MCF 10A (cell line): Measurements from ENCODE around the gene ACSL5. TPM values are rescaled to one million over a fixed set of nuclear protein-coding genes. Genes with fewer than 3 reads are reported as not detected.
"Not testable (repeated sequence)": the region's sequence is repeated elsewhere in the genome, so short reads cannot be mapped to it uniquely, and the experiment has no call there.

Experiments used
- BruUV-seq: library from RNA; stranded (reverse); fragments of 400-500 nt; replicated peaks from 2 replicates; lab custom pipeline; 2021; lab: Mats Ljungman, UMichigan
- CTCF ChIA-PET: fragments of 300-600 bp; sonication (Branson Sonifier 250); formaldehyde crosslinking; extraction: SDS; loops from one replicate; lab custom pipeline; 2021; ENCODE audit warnings: antibody characterized with exemption, inconsistent platforms; lab: Yijun Ruan, JAX
- POLR2A ChIA-PET: fragments of 300-600, 350-650 bp; sonication (Branson Sonifier 250); formaldehyde crosslinking; extraction: SDS; loops from one replicate; lab custom pipeline; 2020; ENCODE audit warnings: antibody characterized with exemption, inconsistent platforms; lab: Yijun Ruan, JAX
- DNase-seq: peaks from one replicate; pipeline ENCODE4 v3.0.0-alpha.2; 2018; ENCODE audit not compliant: unreplicated experiment
- H3K27ac Mint-ChIP-seq: one replicate; pipeline ENCODE4 v1.8.0; 2022; ENCODE audit warnings: mild to moderate bottlenecking, low read depth, mixed read lengths; ENCODE audit not compliant: unreplicated experiment
- H3K27me3 Mint-ChIP-seq: one replicate; pipeline ENCODE4 v1.8.0; 2022; ENCODE audit warnings: mixed read lengths; ENCODE audit not compliant: insufficient read depth, unreplicated experiment
- H3K36me3 Mint-ChIP-seq: one replicate; pipeline ENCODE4 v1.8.0; 2022; ENCODE audit warnings: mild to moderate bottlenecking, moderate library complexity, mixed read lengths; ENCODE audit not compliant: insufficient read depth, unreplicated experiment
- H3K4me1 Mint-ChIP-seq: one replicate; pipeline ENCODE4 v1.8.0; 2022; ENCODE audit warnings: mixed read lengths; ENCODE audit not compliant: insufficient read depth, unreplicated experiment
- H3K4me3 Mint-ChIP-seq: one replicate; pipeline ENCODE4 v1.8.0; 2022; ENCODE audit warnings: mild to moderate bottlenecking, moderate library complexity, mixed read lengths; ENCODE audit not compliant: unreplicated experiment
- H3K9me3 Mint-ChIP-seq: one replicate; pipeline ENCODE4 v1.8.0; 2022; ENCODE audit warnings: mixed read lengths; ENCODE audit not compliant: unreplicated experiment
- CTCF ChIP-seq: fragments of 200-600 bp; IDR thresholded peaks from one replicate; pipeline ENCODE4 v1.8.0; 2022; ENCODE audit warnings: antibody characterized with exemption, mild to moderate bottlenecking; ENCODE audit not compliant: unreplicated experiment
- intact Hi-C: fragments of 100-400 bp; cut with micrococcal nuclease; formaldehyde crosslinking; loops from 2 replicates; pipeline ENCODE4 v1.14.1; 2022
- total RNA-seq: library from RNA; stranded (reverse); gene quantifications from 2 replicates; pipeline ENCODE4 v1.2.3, GENCODE V29; 2022

Gene ACSL5
- total RNA-seq, 1 experiment from 2014 or later: 0.68 TPM

GRCh38 chr10:112395809-112396530, 22.1 kb downstream of the ACSL5 start:
- no peak overlapping the region for H3K27ac Mint-ChIP-seq
- POLR2A ChIA-PET: no interaction called here
- no TSS peak for BruUV-seq
- no peak overlapping the region for H3K4me3 Mint-ChIP-seq
- CTCF ChIA-PET: interaction anchor here (0.9 to 1.1 kb wide), 2 partner anchors 22 to 44 kb away, joined by 3 read pairs; no protein-coding TSS in a partner anchor
- intact Hi-C loops: no loop called here
- H3K9me3 Mint-ChIP-seq: no peaks in the 10 kb centered on the region
- H3K27me3 Mint-ChIP-seq: no peaks in the 10 kb centered on the region
- no peak for DNase-seq
- no peak for TF ChIP-seq CTCF
- H3K36me3 Mint-ChIP-seq: no peaks in the 10 kb centered on the region
- H3K4me1 Mint-ChIP-seq: no peaks in the 10 kb centered on the region

GRCh38 chr10:112397592-112397991, 23.7 kb downstream of the ACSL5 start:
- H3K4me1 Mint-ChIP-seq: no peaks in the 10 kb centered on the region
- BruUV-seq: no TSS peak
- peaks cover 12% of the 10 kb centered on the region for H3K27me3 Mint-ChIP-seq
- POLR2A ChIA-PET: no interaction called here
- H3K36me3 Mint-ChIP-seq: no peaks in the 10 kb centered on the region
- CTCF ChIA-PET: no interaction called here
- no peak overlapping the region for H3K27ac Mint-ChIP-seq
- no peak for TF ChIP-seq CTCF
- DNase-seq: no peak
- no peaks in the 10 kb centered on the region for H3K9me3 Mint-ChIP-seq
- intact Hi-C loops: no loop called here
- no peak overlapping the region for H3K4me3 Mint-ChIP-seq

- TF ChIP-seq CTCF: no peak
- H3K4me1 Mint-ChIP-seq: no peaks in the 10 kb centered on the region
- no peaks in the 10 kb centered on the region for H3K9me3 Mint-ChIP-seq
- H3K27me3 Mint-ChIP-seq: peaks cover 14% of the 10 kb centered on the region
- no peaks in the 10 kb centered on the region for H3K36me3 Mint-ChIP-seq
- intact Hi-C loops: no loop called here
- no peak overlapping the region for H3K27ac Mint-ChIP-seq
- ChIA-PET CTCF (no interaction called here), POLR2A (no interaction called here)
- DNase-seq: no peak
- no peak overlapping the region for H3K4me3 Mint-ChIP-seq
- BruUV-seq: no TSS peak
These were observed 29.0 kb downstream of the ACSL5 start for GRCh38 chr10:112402917-112403316.

GRCh38 chr10:112404617-112405016, 30.7 kb downstream of the ACSL5 start:
- DNase-seq: no peak
- BruUV-seq: no TSS peak
- H3K36me3 Mint-ChIP-seq: no peaks in the 10 kb centered on the region
- TF ChIP-seq CTCF: no peak
- ChIA-PET CTCF (interaction anchor here (0.6 to 0.7 kb wide), 3 partner anchors 12 to 1945 kb away, joined by 3 to 4 read pairs (median 3); no protein-coding TSS in a partner anchor), POLR2A (interaction anchor here (0.6 to 1.6 kb wide), 2 partner anchors 43 to 1728 kb away, joined by 3 to 5 read pairs; no protein-coding TSS in a partner anchor)
- H3K9me3 Mint-ChIP-seq: no peaks in the 10 kb centered on the region
- H3K4me3 Mint-ChIP-seq: no peak overlapping the region
- H3K27ac Mint-ChIP-seq: no peak overlapping the region
- intact Hi-C loops: no loop called here
- H3K4me1 Mint-ChIP-seq: no peaks in the 10 kb centered on the region
- peaks cover 31% of the 10 kb centered on the region for H3K27me3 Mint-ChIP-seq

GRCh38 chr10:112406806-112407205, 32.9 kb downstream of the ACSL5 start:
- CTCF ChIA-PET: interaction anchor here (0.5 to 1.0 kb wide), 2 partner anchors 16 to 99 kb away, joined by 3 to 4 read pairs; no protein-coding TSS in a partner anchor
- peaks cover 29% of the 10 kb centered on the region for H3K27me3 Mint-ChIP-seq
- H3K4me1 Mint-ChIP-seq, H3K27ac Mint-ChIP-seq, BruUV-seq, POLR2A ChIA-PET, H3K9me3 Mint-ChIP-seq, DNase-seq, H3K36me3 Mint-ChIP-seq, H3K4me3 Mint-ChIP-seq, intact Hi-C loops: not testable (repeated sequence)
